ENCODE results near the gene PLXNA2. TPM values are rescaled to one million over a fixed set of nuclear protein-coding genes. Genes with fewer than 3 reads are reported as not detected.

The PLXNA2 gene
- total RNA-seq, 1 donor from 2014 or later = 38.3 TPM

GRCh38 chr1:208090388-208091301 lies 153.5 kb downstream of the PLXNA2 start:
- Histone ChIP-seq H3K4me3 (no peak overlapping the region), H3K4me1 (peaks cover 26% of the 10 kb centered on the region), H3K27ac (peak overlapping the region; percentile 61), H3K36me3 (no peaks in the 10 kb centered on the region), H3K27me3 (no peaks in the 10 kb centered on the region), H3K9me3 (no peaks in the 10 kb centered on the region)
- no peak for TF ChIP-seq POLR2A (IDR thresholded peaks at IDR 0.05)
- TF ChIP-seq, protein P1, sequence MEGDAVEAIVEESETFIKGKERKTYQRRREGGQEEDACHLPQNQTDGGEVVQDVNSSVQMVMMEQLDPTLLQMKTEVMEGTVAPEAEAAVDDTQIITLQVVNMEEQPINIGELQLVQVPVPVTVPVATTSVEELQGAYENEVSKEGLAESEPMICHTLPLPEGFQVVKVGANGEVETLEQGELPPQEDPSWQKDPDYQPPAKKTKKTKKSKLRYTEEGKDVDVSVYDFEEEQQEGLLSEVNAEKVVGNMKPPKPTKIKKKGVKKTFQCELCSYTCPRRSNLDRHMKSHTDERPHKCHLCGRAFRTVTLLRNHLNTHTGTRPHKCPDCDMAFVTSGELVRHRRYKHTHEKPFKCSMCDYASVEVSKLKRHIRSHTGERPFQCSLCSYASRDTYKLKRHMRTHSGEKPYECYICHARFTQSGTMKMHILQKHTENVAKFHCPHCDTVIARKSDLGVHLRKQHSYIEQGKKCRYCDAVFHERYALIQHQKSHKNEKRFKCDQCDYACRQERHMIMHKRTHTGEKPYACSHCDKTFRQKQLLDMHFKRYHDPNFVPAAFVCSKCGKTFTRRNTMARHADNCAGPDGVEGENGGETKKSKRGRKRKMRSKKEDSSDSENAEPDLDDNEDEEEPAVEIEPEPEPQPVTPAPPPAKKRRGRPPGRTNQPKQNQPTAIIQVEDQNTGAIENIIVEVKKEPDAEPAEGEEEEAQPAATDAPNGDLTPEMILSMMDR (IDR thresholded peaks at IDR 0.05) = no peak
- intact Hi-C loops (cut with DNase I) = no loop called here
- no peak for DNase-seq (ENCODE audit: extremely low spot score in 2 of 2)

- Histone ChIP-seq H3K36me3 (no peaks in the 10 kb centered on the region), H3K27me3 (no peaks in the 10 kb centered on the region), H3K4me1 (peaks cover 34% of the 10 kb centered on the region), H3K4me3 (no peak overlapping the region), H3K9me3 (no peaks in the 10 kb centered on the region), H3K27ac (peak overlapping the region; percentile 61)
- DNase-seq (ENCODE audit: extremely low spot score in 2 of 2) = no peak
- intact Hi-C loops (cut with DNase I) = loop anchor here (5.0 to 10.0 kb wide), 2 partner anchors 65 to 152 kb away; partner anchors contain the start of gene PLXNA2
- TF ChIP-seq POLR2AphosphoS5 (IDR thresholded peaks at IDR 0.05; ENCODE audit: insufficient read depth in 1 of 2, low read depth in 1 of 2) (no peak), POLR2A (IDR thresholded peaks at IDR 0.05) (no peak)
- TF ChIP-seq, protein P1 (IDR thresholded peaks at IDR 0.05) = no peak
Observed at GRCh38 chr1:208089761-208090370, 154.3 kb downstream of the PLXNA2 start.

- H3K36me3 ChIP-seq = no peaks in the 10 kb centered on the region
Observed at GRCh38 chr1:208089149-208089548, 155.0 kb downstream of the PLXNA2 start.

GRCh38 chr1:208088319-208088718 lies 155.9 kb downstream of the PLXNA2 start:
- Histone ChIP-seq H3K4me3 (no peak overlapping the region), H3K9me3 (no peaks in the 10 kb centered on the region), H3K27ac (no peak overlapping the region), H3K4me1 (peaks cover 35% of the 10 kb centered on the region), H3K27me3 (no peaks in the 10 kb centered on the region), H3K36me3 (no peaks in the 10 kb centered on the region)
- intact Hi-C loops (cut with DNase I) = loop anchor here (5.0 to 10.0 kb wide), 2 partner anchors 64 to 154 kb away; partner anchors contain the start of gene PLXNA2
- DNase-seq (ENCODE audit: extremely low spot score in 2 of 2) = no peak
- TF ChIP-seq, protein P1 (IDR thresholded peaks at IDR 0.05) = no peak
- TF ChIP-seq POLR2AphosphoS5 (IDR thresholded peaks at IDR 0.05; ENCODE audit: insufficient read depth in 1 of 2, low read depth in 1 of 2) (no peak), POLR2A (IDR thresholded peaks at IDR 0.05) (no peak)

More at GRCh38 chr1:208089149-208089548, 155.0 kb downstream of the PLXNA2 start:
- Histone ChIP-seq H3K4me1 (peaks cover 35% of the 10 kb centered on the region), H3K27ac (no peak overlapping the region), H3K27me3 (no peaks in the 10 kb centered on the region), H3K4me3 (no peak overlapping the region), H3K9me3 (no peaks in the 10 kb centered on the region)
- intact Hi-C loops (cut with DNase I) = loop anchor here (5.0 to 10.0 kb wide), 2 partner anchors 64 to 153 kb away; partner anchors contain the start of gene PLXNA2
- TF ChIP-seq, protein P1 (IDR thresholded peaks at IDR 0.05) = no peak
- TF ChIP-seq POLR2AphosphoS5 (IDR thresholded peaks at IDR 0.05; ENCODE audit: insufficient read depth in 1 of 2, low read depth in 1 of 2) (no peak), POLR2A (IDR thresholded peaks at IDR 0.05) (no peak)
- DNase-seq (ENCODE audit: extremely low spot score in 2 of 2) = no peak

Data from vagina (tissue), 2 donors.